Erythroblast (primary cell): ENCODE measurements around the gene SLC20A1.

Experiments
- GATA1 ChIP-seq: IDR thresholded peaks from 2 replicates; pipeline ENCODE4 v1.6.1; 2011; ENCODE audit warnings: low read depth, mild to moderate bottlenecking, control low read depth, low read length, moderate library complexity
- POLR2A ChIP-seq: IDR thresholded peaks from 2 replicates; pipeline ENCODE4 v1.6.1; 2011; ENCODE audit warnings: mild to moderate bottlenecking, low read length

DNA sequence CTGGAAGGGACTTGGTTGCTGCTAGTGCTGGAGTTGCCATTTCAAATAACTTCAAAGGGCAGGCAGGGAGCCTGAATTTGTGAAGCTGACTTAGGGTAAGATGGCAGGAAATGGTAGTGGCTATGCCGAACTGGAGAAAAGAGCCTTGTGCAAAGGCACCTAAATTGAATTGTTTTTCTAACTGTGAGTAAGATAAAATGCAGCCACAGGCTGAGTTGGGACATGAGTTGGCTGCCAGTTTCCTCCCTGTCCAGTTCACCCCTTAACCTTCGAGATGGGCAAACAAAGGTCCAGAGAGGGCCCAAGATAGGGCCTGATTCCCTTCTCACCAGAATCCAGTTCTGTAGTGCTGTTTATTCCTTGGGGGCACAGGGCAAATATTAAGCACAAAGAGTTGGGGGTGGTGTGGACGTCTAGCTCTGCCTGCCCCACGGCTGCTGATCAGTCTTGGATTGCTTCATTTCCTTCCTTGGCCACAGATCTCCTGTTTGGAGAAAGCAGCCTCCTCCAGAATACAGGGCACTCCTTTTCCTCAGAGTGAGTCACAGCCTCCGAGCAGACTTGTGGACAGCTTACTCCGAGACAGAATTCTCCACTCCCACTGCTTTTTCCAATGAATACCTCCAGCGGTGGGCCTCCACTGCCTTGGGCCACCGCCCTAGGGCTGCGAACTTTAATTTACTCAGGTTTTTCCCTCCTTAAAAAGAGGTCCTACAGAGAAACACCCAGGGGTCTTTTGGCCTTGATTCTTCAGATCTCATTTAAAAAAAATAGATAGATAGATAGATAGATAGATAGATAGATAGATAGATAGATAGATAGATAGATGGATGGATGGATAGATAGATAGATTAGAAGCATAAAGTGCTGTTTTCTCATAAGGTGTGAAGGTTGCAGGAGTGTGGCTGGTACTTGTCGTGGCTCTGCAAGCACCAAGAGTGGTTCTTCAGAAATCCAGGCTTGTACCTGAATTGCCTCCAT is 18.4 kb upstream of the SLC20A1 start:
- no peak for TF ChIP-seq POLR2A
- no peak for TF ChIP-seq GATA1
